Body of pancreas (tissue), 4 donors: ENCODE results near the gene S100Z.

Source experiments
- POLR2A ChIP-seq, 3 donors: fragments of 450-650 bp; IDR thresholded peaks; one replicate each; pipeline ENCODE4 v1.6.1; 2016; ENCODE audit warnings: antibody characterized with exemption in 3 of 3, mild to moderate bottlenecking in 2 of 3
- TF ChIP-seq, protein P1 (sequence below), 7 experiments: fragments of 450-650 bp in 4 of 7; fragments of 200-600 bp in 3 of 7; sonication (generic) in 3 of 7; IDR thresholded peaks; one replicate each; pipeline ENCODE4 v1.5.1; 2016 to 2019; ENCODE audit warnings: antibody characterized with exemption in 7 of 7

DNA sequence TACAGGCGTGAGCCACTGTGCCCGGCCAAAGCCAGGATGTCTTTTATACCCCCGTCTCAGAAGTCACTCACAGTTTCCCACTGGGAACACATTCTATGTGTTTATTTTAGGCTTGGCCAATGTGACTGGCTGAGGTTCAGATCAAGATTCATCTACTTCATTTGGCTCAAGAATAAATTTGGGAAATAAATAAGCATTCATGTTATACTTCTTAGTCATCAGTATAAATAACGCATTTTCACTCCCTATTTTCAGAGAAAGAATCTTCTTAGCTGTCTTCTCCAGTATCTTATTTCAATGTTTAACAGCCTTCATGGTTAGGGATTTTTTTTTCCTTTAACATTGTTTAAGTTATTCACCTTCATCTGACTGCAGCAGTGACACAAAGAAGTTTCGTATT is 11.8 kb downstream of the S100Z start:
- TF ChIP-seq, protein P1, sequence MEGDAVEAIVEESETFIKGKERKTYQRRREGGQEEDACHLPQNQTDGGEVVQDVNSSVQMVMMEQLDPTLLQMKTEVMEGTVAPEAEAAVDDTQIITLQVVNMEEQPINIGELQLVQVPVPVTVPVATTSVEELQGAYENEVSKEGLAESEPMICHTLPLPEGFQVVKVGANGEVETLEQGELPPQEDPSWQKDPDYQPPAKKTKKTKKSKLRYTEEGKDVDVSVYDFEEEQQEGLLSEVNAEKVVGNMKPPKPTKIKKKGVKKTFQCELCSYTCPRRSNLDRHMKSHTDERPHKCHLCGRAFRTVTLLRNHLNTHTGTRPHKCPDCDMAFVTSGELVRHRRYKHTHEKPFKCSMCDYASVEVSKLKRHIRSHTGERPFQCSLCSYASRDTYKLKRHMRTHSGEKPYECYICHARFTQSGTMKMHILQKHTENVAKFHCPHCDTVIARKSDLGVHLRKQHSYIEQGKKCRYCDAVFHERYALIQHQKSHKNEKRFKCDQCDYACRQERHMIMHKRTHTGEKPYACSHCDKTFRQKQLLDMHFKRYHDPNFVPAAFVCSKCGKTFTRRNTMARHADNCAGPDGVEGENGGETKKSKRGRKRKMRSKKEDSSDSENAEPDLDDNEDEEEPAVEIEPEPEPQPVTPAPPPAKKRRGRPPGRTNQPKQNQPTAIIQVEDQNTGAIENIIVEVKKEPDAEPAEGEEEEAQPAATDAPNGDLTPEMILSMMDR (IDR thresholded peaks at IDR 0.05), result no peak
- TF ChIP-seq POLR2A (IDR thresholded peaks at IDR 0.05), result no peak
